ENCODE results near the gene SLC40A1.

GRCh38 chr2:189543367-189543766, 37.2 kb downstream of the SLC40A1 start:
- no peak for TF ChIP-seq POLR2AphosphoS5 (IDR thresholded peaks at IDR 0.05)
- no peak for TF ChIP-seq CTCF (IDR thresholded peaks at IDR 0.05)
